NOMO-1 treated with dmso at 0.1 percent for 144 hours (cell line): ENCODE data around the gene CACNA2D4.

ENCODE experiments used
- DNase-seq: peaks from one replicate; lab custom pipeline; 2025; ENCODE audit not compliant: unreplicated experiment; lab: John Stamatoyannopoulos, UW

Gene CACNA2D4

GRCh38 chr12:1935242-1935641 is 16.8 kb upstream of the CACNA2D4 start:
- DNase-seq, result no peak

- no peak for DNase-seq
Measured at GRCh38 chr12:1934831-1935230, 16.4 kb upstream of the CACNA2D4 start.

- no peak for DNase-seq
Measured at GRCh38 chr12:1934068-1934467, 15.6 kb upstream of the CACNA2D4 start.

- DNase-seq, result no peak
Measured at GRCh38 chr12:1933342-1934051, 15.0 kb upstream of the CACNA2D4 start.

GRCh38 chr12:1932264-1932777 is 13.9 kb upstream of the CACNA2D4 start:
- no peak for DNase-seq

GRCh38 chr12:1931642-1932041 is 13.2 kb upstream of the CACNA2D4 start:
- no peak for DNase-seq

- DNase-seq, result no peak
Measured at GRCh38 chr12:1930803-1931597, 12.5 kb upstream of the CACNA2D4 start.

- peak; percentile 54 for DNase-seq
Measured at GRCh38 chr12:1929985-1930802, 11.7 kb upstream of the CACNA2D4 start.

GRCh38 chr12:1929241-1929984 is 11.0 kb upstream of the CACNA2D4 start:
- DNase-seq, result no peak

- DNase-seq, result no peak
Measured at GRCh38 chr12:1928439-1929121, 10.1 kb upstream of the CACNA2D4 start.

GRCh38 chr12:1927751-1928351 is 9.4 kb upstream of the CACNA2D4 start:
- DNase-seq, result no peak

- no peak for DNase-seq
Measured at GRCh38 chr12:1927051-1927680, 8.7 kb upstream of the CACNA2D4 start.

- no peak for DNase-seq
Measured at GRCh38 chr12:1926251-1926657, 7.8 kb upstream of the CACNA2D4 start.

- no peak for DNase-seq
Measured at GRCh38 chr12:1925684-1926006, 7.2 kb upstream of the CACNA2D4 start.

GRCh38 chr12:1924996-1925683 is 6.7 kb upstream of the CACNA2D4 start:
- DNase-seq, result no peak

- DNase-seq, result no peak
Measured at GRCh38 chr12:1922985-1923384, 4.5 kb upstream of the CACNA2D4 start.

- DNase-seq, result no peak
Measured at GRCh38 chr12:1922075-1922709, 3.7 kb upstream of the CACNA2D4 start.

GRCh38 chr12:1920971-1921370 is 2.5 kb upstream of the CACNA2D4 start:
- DNase-seq, result peak; percentile 74
